Astrocyte (in vitro differentiated cells and primary cell): ENCODE data around the gene TOP3A.

Experiments
- CTCF ChIP-seq: IDR thresholded peaks from 2 replicates; pipeline ENCODE4 v1.5.1; 2011; ENCODE audit warnings: low read depth, mild to moderate bottlenecking, inconsistent platforms, low read length, moderate library complexity; ENCODE audit not compliant: insufficient read depth
- EZH2 ChIP-seq: IDR thresholded peaks from 2 replicates; pipeline ENCODE4 v1.6.1; 2012; ENCODE audit warnings: mild to moderate bottlenecking, low read length, inconsistent platforms; ENCODE audit not compliant: insufficient read depth

GRCh38 chr17:18344021-18344420, 29.2 kb upstream of the TOP3A start:
- TF ChIP-seq CTCF = no peak
- no peak for TF ChIP-seq EZH2
